Endothelial cell of umbilical vein (primary cell): ENCODE measurements around the gene FCSK. TPM values are rescaled to one million over a fixed set of nuclear protein-coding genes. Genes with fewer than 3 reads are reported as not detected.

Source experiments
- BruUV-seq: library from RNA; stranded (reverse); fragments of 400-500 nt; replicated peaks from 2 replicates; lab custom pipeline; 2021; lab: Mats Ljungman, UMichigan
- CTCF ChIA-PET: fragments of 300-600, 350-600 bp; sonication (Branson Sonifier 250); formaldehyde crosslinking; loops from one replicate; lab custom pipeline; 2021; ENCODE audit warnings: antibody characterized with exemption, inconsistent platforms; lab: Charles Lee
- POLR2A ChIA-PET: fragments of 300-600, 350-600 bp; sonication (Branson Sonifier 250); formaldehyde crosslinking; loops from one replicate; lab custom pipeline; 2021; ENCODE audit warnings: antibody characterized with exemption, inconsistent platforms; lab: Charles Lee
- DNase-seq: peaks from one replicate; pipeline ENCODE4 v3.0.0-alpha.2; 2011; ENCODE audit warnings: low read depth, low spot score
- FAIRE-seq: peaks from 2 replicates; lab custom pipeline; 2011; peaks lifted over from hg19 to GRCh38; lab: Jason Lieb, UNC
- H2AFZ ChIP-seq: 2 replicates; pipeline ENCODE4 v1.6.0; 2012; ENCODE audit warnings: low read depth, low read length, control low read depth, inconsistent platforms
- H3K27ac ChIP-seq: 2 replicates; pipeline ENCODE4 v1.5.1; 2011; ENCODE audit warnings: low read depth, mild to moderate bottlenecking, control low read depth, low read length, moderate library complexity; ENCODE audit not compliant: insufficient read depth
- H3K27me3 ChIP-seq, 2 experiments: 2 replicates each; pipeline versions ENCODE4 v1.6.0 to v1.6.1; 2011; ENCODE audit warnings: low read length in 2 of 2, mixed read lengths in 1 of 2; ENCODE audit not compliant: control insufficient read depth in 2 of 2, insufficient read depth in 2 of 2
- H3K36me3 ChIP-seq, 2 experiments: 2 replicates in 1 of 2; 3 replicates in 1 of 2; pipeline ENCODE4 v1.5.1; 2011; ENCODE audit warnings: low read length in 2 of 2, mild to moderate bottlenecking in 1 of 2, moderate library complexity in 1 of 2; ENCODE audit not compliant: control insufficient read depth in 2 of 2, insufficient read depth in 2 of 2; ENCODE audit errors: extremely low read depth in 1 of 2
- H3K4me1 ChIP-seq: 3 replicates; pipeline ENCODE4 v1.5.1; 2011; ENCODE audit warnings: mild to moderate bottlenecking, low read length; ENCODE audit not compliant: control insufficient read depth, insufficient read depth; ENCODE audit errors: extremely low read depth
- H3K4me2 ChIP-seq: 2 replicates; pipeline ENCODE4 v1.6.1; 2011; ENCODE audit warnings: low read length, control low read depth, mixed read lengths; ENCODE audit not compliant: insufficient read depth
- H3K4me3 ChIP-seq, 3 experiments: fragments of 200-600 bp in 1 of 3; sonication (generic), shearing (Covaris generic) in 1 of 3; replicated peaks in 1 of 3; 2 replicates each; pipeline ENCODE4 v1.5.1; 2011 to 2016; ENCODE audit warnings: control low read depth in 3 of 3, low read length in 3 of 3, mild to moderate bottlenecking in 2 of 3, inconsistent platforms in 1 of 3, low read depth in 1 of 3, moderate library complexity in 1 of 3; ENCODE audit not compliant: insufficient read depth in 1 of 3
- H3K79me2 ChIP-seq: 2 replicates; pipeline ENCODE4 v1.6.0; 2012; ENCODE audit warnings: low read length, inconsistent platforms; ENCODE audit not compliant: control insufficient read depth, insufficient read depth
- H3K9ac ChIP-seq: replicated peaks from 2 replicates; pipeline ENCODE3; 2011; ENCODE audit warnings: low read length, control low read depth; ENCODE audit not compliant: insufficient read depth; ENCODE audit errors: extremely low read depth
- H3K9me1 ChIP-seq: replicated peaks from 3 replicates; pipeline ENCODE4 v1.6.0; 2011; ENCODE audit warnings: mild to moderate bottlenecking, low read length; ENCODE audit not compliant: control insufficient read depth, insufficient read depth; ENCODE audit errors: extremely low read depth
- H3K9me3 ChIP-seq: replicated peaks from 2 replicates; pipeline ENCODE4 v1.5.1; 2012; ENCODE audit warnings: low read length, inconsistent platforms; ENCODE audit not compliant: control insufficient read depth, insufficient read depth
- H4K20me1 ChIP-seq: replicated peaks from 2 replicates; pipeline ENCODE3; 2011; ENCODE audit warnings: mild to moderate bottlenecking, low read length; ENCODE audit not compliant: control insufficient read depth, insufficient read depth; ENCODE audit errors: extremely low read depth
- CTCF ChIP-seq, 2 donors: IDR thresholded peaks; 1 replicate in 1 of 2; 2 replicates in 1 of 2; pipeline ENCODE4 v1.5.1; 2011; ENCODE audit warnings: low read length in 2 of 2, mild to moderate bottlenecking in 2 of 2, moderate library complexity in 2 of 2, control low read depth in 1 of 2, inconsistent platforms in 1 of 2, low read depth in 1 of 2; ENCODE audit not compliant: insufficient read depth in 1 of 2; ENCODE audit errors: extremely low read depth in 1 of 2
- EZH2 ChIP-seq: IDR thresholded peaks from 2 replicates; pipeline ENCODE4 v1.6.1; 2012; ENCODE audit warnings: borderline replicate concordance, low read depth, mild to moderate bottlenecking, moderate library complexity, low read length, inconsistent platforms; ENCODE audit not compliant: severe bottlenecking
- FOS ChIP-seq: IDR thresholded peaks from 2 replicates; pipeline ENCODE4 v1.6.1; 2011; ENCODE audit warnings: mild to moderate bottlenecking, low read length, moderate library complexity, borderline replicate concordance; ENCODE audit not compliant: insufficient read depth
- GATA2 ChIP-seq: IDR thresholded peaks from 2 replicates; pipeline ENCODE4 v1.7.0; 2011; ENCODE audit warnings: low read depth, mild to moderate bottlenecking, moderate library complexity, mixed read lengths, low read length; ENCODE audit not compliant: insufficient read length, insufficient read depth
- JUN ChIP-seq: IDR thresholded peaks from 2 replicates; pipeline ENCODE4 v1.6.1; 2011; ENCODE audit warnings: borderline replicate concordance, low read depth; ENCODE audit not compliant: insufficient read length, insufficient read depth
- MAX ChIP-seq: IDR thresholded peaks from 2 replicates; pipeline ENCODE4 v1.6.1; 2011; ENCODE audit not compliant: insufficient read depth, insufficient read length
- MYC ChIP-seq: IDR thresholded peaks from one replicate; pipeline ENCODE4 v1.6.1; 2011; ENCODE audit warnings: mild to moderate bottlenecking, low read depth, low read length
- POLR2A ChIP-seq: IDR thresholded peaks from 2 replicates; pipeline ENCODE4 v1.6.1; 2012; ENCODE audit warnings: low read depth, mild to moderate bottlenecking, control low read depth, low read length
- POLR2AphosphoS5 ChIP-seq: IDR thresholded peaks from 2 replicates; pipeline ENCODE4 v1.6.1; 2012; ENCODE audit warnings: low read depth, mild to moderate bottlenecking, control low read depth, low read length, moderate library complexity; ENCODE audit not compliant: insufficient read depth
- dilution Hi-C: fragments of 300-500 bp; cut with MboI; formaldehyde crosslinking; loops from one replicate; pipeline ENCODE4 v1.15.0; 2019; ENCODE audit warnings: low sequenced_read_pairs; ENCODE audit not compliant: extremely low pct_ligation_motif_present
- intact Hi-C: fragments of 100-400 bp; cut with micrococcal nuclease; formaldehyde crosslinking; loops from one replicate; pipeline ENCODE4 v1.10.0; 2022
- polyA plus RNA-seq, 4 experiments: library from polyadenylated mRNA; depleted of rRNA in 3 of 4; stranded (reverse) in 3 of 4; unstranded in 1 of 4; fragments of >200 nt; gene quantifications; 2 replicates each; pipeline versions ENCODE4 v1.2.1 to v1.2.3, GENCODE V29; 2011 to 2012; ENCODE audit warnings: missing spikeins in 1 of 4
- total RNA-seq: library from RNA; stranded (reverse); gene quantifications from 2 replicates; pipeline ENCODE4 v1.2.3, GENCODE V29; 2021

Gene FCSK
- total and polyA plus RNA-seq, 2 donors (not counting 3 experiments of a cell fraction or from before 2014, with no cell fraction given) = 12.4 to 18.0 TPM

- POLR2A ChIA-PET = no interaction called here
- H3K4me2 ChIP-seq = no peak overlapping the region
- H3K27me3 ChIP-seq = no peaks in the 10 kb centered on the region
- CTCF ChIA-PET = no interaction called here
- H3K4me3 ChIP-seq = no peak overlapping the region
- peaks cover 0 to 7% of the 10 kb centered on the region in 2 experiments for H3K36me3 ChIP-seq
- H4K20me1 ChIP-seq = no peaks in the 10 kb centered on the region
- no peak overlapping the region for H3K9ac ChIP-seq
- no peak overlapping the region for H2AFZ ChIP-seq
- H3K4me1 ChIP-seq = no peaks in the 10 kb centered on the region
- no peaks in the 10 kb centered on the region for H3K79me2 ChIP-seq
- BruUV-seq = no TSS peak
- H3K27ac ChIP-seq = no peak overlapping the region
- H3K9me1 ChIP-seq = no peaks in the 10 kb centered on the region
- dilution Hi-C loops (no loop called here), intact Hi-C loops (no loop called here)
- no peak for FAIRE-seq
- no peak for DNase-seq
- H3K9me3 ChIP-seq = no peaks in the 10 kb centered on the region
- TF ChIP-seq EZH2 (no peak), FOS (no peak), JUN (no peak), MYC (no peak), POLR2A (no peak)
Measured at GRCh38 chr16:70465999-70466804, 11.8 kb downstream of the FCSK start.

- no peaks in the 10 kb centered on the region for H3K9me3 ChIP-seq
- POLR2A ChIA-PET = interaction anchor here (0.6 kb wide), 1 partner anchor 15 kb away, joined by 7 read pairs; no protein-coding TSS in a partner anchor
- dilution Hi-C loops = no loop called here
Measured at GRCh38 chr16:70466805-70467076, 12.3 kb downstream of the FCSK start.

More at GRCh38 chr16:70466805-70467076, 12.3 kb downstream of the FCSK start:
- no peak overlapping the region for H3K9ac ChIP-seq
- intact Hi-C loops = no loop called here
- no peaks in the 10 kb centered on the region for H3K79me2 ChIP-seq
- no peak for TF ChIP-seq GATA2
- TF ChIP-seq MYC = no peak
- no peak for TF ChIP-seq JUN
- no peak for TF ChIP-seq EZH2
- no peak for TF ChIP-seq FOS
- no peak for TF ChIP-seq POLR2AphosphoS5
- TF ChIP-seq POLR2A = no peak
- TF ChIP-seq CTCF (IDR thresholded peaks at IDR 0.05; ENCODE audit: extremely low read depth in 1 of 2, insufficient read depth in 1 of 2, low read depth in 1 of 2, low read length in 2 of 2) = no peak
- no peak for TF ChIP-seq MAX
- no peaks in the 10 kb centered on the region for H3K4me1 ChIP-seq
- no peaks in the 10 kb centered on the region for H3K9me1 ChIP-seq
- no TSS peak for BruUV-seq
- no peak overlapping the region for H3K4me3 ChIP-seq
- CTCF ChIA-PET = no interaction called here
- no peak overlapping the region for H2AFZ ChIP-seq
- FAIRE-seq (no peak), DNase-seq (no peak)
- no peak overlapping the region for H3K27ac ChIP-seq
- H3K4me2 ChIP-seq = no peak overlapping the region
- no peaks in the 10 kb centered on the region for H3K27me3 ChIP-seq
- peaks cover 0 to 7% of the 10 kb centered on the region in 2 experiments for H3K36me3 ChIP-seq
- no peaks in the 10 kb centered on the region for H4K20me1 ChIP-seq
